GM08714 (cell line): Measurements from ENCODE around the gene TRAM2.

Experiments used
- H3K4me3 ChIP-seq: fragments of 200-500 bp; sonication (Bioruptor generic); 2 replicates; pipeline ENCODE4 v1.5.1; 2014; ENCODE audit warnings: mild to moderate bottlenecking, low read length, inconsistent platforms
- ZNF274 ChIP-seq: IDR thresholded peaks from 2 replicates; pipeline ENCODE4 v1.6.1; 2012; ENCODE audit warnings: mild to moderate bottlenecking, low read depth, low read length

The TRAM2 gene

DNA sequence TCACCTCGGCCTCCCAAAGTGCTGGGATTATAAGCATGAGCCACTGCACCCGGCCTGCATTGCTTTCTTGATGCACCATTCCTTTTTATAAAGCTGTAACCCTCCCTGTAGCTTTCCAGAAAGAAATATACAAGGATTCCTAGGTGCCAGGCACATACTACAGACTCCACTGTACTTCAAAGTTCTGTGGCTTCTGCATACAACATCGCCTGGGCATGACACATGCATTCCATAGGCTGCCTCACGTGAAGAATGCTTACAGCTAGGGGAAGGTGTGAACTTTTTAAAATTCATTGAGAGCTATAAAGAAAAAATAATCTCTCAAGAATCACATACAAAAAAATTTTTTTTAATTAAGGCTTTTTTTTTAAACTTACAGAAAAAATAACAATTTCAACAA lies 50.2 kb downstream of the TRAM2 start:
- H3K4me3 ChIP-seq: no peak overlapping the region
- no peak for TF ChIP-seq ZNF274

DNA sequence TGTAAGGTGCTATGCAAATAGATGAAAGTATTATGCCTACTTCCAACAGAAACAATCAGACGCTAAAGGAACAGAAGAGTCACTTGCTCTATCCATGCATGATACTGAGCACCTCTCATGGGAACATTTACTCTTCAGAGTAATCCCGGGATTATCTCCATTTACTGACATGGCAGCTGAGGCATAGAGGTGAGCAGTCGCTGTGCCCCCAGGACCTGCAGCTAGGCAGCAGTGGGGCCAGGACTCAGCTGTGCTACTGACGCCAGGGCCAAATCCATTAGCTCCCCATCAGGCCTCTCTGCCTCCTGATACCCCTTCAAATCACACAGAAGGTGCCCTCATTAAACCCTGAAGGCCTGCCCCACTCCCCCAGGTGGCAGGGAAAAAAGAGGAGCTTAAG lies 51.9 kb downstream of the TRAM2 start:
- no peak overlapping the region for H3K4me3 ChIP-seq
- TF ChIP-seq ZNF274: no peak

DNA sequence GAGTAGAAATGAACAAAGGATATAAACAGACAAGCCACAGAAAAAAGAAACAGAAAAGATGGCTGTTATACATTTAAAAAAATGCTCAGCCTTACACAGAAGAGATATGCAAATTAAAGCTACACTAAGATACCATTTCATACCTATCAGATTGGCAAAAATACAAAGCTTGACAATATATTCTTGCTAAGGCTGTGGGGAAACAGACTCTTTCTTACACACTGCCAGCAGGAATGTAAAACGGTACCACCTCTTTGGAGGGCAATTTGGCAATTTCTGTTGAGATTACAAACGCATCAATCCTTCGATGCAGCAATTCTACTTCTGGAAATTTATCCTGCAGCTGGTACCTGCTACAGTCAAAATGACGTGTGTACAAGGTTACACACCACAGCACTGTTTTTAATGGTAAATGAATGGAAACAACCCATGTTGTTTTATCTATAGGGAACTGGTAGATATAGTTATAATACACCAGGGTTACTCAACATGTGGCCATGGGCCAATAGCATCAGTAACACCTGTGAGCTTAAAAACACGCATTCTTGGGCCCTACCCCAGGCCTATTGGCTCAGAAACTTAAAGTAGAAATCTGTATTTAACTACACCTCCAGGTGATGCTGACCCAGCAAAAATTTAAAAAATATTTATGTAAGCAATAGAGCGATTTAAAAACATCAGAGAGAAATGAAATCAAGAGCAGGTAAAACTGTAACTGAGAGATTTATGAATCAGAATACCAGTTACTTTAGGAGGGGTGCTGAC lies 53.3 kb downstream of the TRAM2 start:
- TF ChIP-seq ZNF274: no peak
- no peak overlapping the region for H3K4me3 ChIP-seq

DNA sequence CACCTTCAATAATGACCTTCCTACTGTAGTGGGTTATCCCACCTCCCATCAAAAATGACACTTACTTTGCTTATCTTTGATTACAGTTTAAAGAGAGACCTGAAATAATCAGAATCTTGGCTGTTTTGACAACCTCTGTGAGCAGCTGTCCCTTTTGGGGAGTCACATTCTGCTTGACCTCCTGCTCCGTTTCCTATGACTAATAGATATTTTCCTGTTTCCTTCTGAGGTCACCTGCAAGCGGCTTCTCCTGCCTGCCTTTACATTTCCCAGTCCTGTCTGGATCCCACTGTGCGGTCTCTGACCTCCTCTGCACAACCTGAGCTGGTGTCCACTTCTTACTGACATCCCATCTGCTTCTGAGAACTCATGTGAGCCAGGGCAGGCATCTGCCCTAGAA lies 54.2 kb downstream of the TRAM2 start:
- H3K4me3 ChIP-seq: no peak overlapping the region
- no peak for TF ChIP-seq ZNF274

DNA sequence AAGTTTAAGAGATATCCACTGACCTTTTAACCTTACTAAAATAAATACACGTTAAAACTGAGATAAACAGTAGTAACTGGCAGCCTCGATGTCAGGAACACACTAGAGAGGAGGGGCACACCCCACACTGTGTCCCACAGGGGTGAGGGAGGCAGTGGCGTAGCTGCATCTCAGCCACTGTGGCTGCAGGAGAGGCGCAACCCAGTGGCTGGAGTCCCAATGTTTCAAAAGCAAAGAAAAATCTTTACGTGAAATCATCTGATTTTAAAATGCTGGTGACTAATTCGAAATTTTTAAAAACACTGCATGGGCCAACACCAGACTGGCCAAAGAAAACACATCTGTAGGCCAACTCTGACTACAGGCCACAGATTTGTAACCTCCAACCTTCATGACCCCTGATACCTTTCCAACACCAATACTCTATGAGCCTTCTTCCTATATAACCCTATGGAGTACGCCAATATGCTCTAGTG lies 54.7 kb downstream of the TRAM2 start:
- TF ChIP-seq ZNF274: no peak
- no peak overlapping the region for H3K4me3 ChIP-seq

DNA sequence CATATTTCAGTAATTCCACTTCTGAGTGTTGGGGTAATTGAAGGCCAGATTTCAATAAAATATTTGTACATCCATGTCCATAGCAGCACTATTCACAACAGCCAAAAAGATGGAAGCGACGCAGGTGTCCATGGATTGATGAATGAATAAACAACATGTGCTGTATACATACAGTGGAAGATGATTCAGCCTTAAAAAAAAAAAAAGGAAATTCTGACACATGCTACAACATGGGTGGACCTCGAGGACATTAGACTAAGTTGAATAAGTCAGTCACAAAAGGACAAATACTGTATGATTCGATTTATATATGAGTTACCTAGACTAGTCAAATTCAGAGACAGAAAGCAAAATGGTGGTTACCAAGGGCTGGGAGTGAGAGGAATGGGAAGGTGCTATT lies 57.2 kb downstream of the TRAM2 start:
- no peak for TF ChIP-seq ZNF274
- no peak overlapping the region for H3K4me3 ChIP-seq

DNA sequence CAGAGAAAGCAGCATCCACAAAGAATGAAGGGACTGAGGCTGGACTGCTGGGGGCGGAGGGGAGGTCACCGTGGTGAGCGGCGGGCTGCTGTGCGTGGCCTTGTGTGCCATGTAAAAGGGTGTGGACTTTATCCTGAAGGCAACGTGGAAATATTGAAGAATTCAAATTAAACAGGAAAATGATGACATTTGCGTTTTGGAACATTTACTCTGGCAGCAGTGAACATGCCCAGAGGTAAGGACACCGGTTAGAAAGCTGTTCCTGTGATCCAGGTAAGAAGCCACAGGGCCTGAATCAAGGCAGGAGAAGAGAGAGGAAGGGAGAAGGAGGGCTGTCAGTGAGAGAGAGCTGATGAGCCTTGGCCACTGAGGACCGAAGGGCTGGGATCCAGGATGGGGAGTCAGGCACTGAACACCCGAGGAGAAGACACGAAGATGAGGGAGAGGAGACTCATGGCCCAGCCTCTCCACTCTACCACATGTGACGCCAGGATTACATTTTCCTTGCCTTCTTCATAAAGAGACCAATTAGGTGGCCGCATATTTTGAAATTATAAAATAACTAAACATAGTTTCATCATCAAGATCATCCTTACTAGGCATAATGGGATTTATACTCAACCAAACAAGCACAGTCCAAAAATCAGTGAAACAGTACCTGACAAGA lies 58.4 kb downstream of the TRAM2 start:
- no peak for TF ChIP-seq ZNF274
- no peak overlapping the region for H3K4me3 ChIP-seq

DNA sequence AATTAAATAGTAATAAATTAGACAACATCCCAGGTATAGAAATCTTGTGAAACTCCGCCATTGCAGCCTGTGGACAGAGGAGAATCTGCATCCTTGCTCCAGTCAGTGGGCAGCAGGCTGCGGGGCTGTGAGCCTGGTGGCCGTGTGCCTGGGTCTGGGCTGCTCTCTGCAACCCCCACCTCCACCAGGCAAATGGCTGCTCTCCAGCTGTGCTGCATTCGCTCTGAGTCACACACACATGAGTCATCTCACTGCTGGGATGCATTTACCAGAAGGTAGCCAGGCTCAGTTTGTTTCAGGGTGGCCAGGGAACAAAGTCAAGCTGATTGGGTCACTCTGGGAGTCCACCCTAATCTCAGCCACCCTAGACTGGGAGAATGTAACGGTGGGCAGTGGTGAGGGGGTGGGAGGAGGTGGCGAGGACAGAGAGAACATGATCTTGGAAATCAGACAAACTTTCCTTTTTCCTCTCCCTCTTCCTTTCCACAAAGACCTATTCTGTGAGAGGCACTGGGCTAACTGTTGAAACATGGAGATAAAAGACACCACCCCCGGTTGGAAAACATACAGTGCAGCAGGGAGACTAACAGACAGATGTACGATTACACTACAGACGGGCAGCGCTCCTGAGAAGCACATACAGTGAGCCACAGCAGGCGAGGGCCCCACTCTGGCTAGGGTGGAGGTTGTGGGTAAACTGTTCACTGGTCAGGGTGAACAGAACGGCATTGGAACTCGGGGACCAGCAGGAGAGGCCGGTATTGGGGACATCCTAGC lies 59.2 kb downstream of the TRAM2 start:
- no peak overlapping the region for H3K4me3 ChIP-seq
- TF ChIP-seq ZNF274: no peak

DNA sequence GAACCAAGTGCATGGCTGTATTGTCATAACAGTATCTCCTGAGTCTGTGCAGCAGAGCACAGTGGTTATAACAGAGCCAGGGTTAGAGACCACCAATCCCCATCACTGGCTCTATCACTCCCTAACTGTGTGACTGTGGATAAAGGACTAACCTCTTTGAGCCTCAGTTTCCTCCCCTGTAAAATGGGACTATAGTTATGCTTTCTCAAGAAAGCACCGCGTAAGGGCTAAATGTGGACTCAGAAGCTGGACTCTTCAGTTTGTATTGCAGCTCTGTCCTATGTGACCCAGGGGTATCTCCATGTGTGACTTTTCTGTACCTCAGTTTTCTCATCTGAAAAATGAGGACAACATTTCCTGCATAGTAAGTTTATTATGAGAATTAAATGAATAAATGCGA lies 59.9 kb downstream of the TRAM2 start:
- H3K4me3 ChIP-seq: no peak overlapping the region
- TF ChIP-seq ZNF274: no peak

DNA sequence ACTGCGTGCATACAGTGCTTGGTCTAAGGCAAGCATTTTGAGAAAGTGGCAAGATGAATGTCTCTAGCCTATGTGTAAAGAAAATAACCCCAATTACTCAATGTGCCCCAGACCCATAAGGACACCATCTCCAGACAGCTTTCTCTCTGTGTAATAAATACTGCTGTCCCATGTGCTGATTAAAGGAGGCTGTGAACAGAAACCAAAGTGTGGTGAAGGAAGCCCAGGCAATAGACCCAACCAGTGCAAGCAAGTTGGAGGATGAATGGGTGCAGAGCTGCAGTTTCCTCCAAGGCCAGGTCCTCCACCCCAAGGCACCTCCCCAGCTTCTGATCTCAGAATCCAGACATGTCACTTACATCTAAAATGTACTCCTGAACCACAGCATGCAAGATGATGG lies 60.6 kb downstream of the TRAM2 start:
- no peak for TF ChIP-seq ZNF274
- no peak overlapping the region for H3K4me3 ChIP-seq

DNA sequence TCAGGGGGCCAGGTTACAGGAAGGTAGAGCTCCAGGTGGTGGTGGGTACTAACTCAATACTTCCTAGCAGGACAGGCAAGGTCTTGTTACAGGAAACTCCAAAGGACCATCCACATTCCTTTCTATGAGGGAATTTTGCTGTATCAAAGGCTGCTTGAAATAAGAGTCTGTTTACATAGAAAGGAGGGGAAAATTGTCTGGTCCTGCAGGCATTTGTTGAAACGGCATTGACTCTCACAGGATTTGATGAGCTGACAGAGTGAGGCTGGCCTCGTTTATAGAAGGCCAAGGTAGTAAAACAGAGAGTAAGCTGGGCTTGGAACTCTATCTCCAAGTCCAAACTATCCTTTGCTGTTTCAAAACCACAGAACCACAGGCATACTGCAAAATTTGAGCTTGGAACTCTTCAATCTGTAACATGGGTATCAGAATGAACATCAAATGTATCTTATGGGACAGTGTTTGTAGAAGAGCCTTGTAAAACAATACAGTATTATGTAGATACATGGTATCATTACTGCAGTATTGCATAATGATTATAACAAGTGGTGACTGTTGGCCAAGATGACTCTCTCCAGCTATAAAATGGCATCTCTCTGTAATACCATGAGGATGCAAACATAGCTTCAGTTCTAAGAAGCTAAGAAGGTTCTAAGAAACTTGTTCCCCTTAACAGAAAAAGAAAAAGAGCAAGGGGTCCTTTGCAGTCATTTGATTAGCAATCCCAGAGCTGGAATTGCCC lies 61.5 kb downstream of the TRAM2 start:
- no peak for TF ChIP-seq ZNF274
- H3K4me3 ChIP-seq: no peak overlapping the region

DNA sequence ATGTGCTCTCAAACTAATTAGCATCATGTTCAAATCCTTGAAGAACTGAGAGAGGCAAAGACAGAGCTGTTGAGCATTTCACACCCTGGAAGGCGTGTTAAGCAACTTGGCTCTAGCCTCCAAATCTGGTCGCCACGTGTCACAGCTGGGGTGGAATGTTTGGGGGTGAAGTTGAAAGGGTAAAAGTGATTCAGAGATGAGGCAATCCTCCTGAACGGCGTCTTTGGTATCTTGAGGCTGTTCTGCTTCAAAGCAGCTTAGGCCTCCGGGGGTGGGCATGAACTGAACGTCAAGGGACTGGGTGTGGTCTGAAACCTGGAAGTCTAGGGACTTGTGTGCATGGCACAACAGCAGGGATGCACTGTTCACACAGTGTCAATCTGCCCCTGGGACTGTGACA lies 62.3 kb downstream of the TRAM2 start:
- TF ChIP-seq ZNF274: no peak
- no peak overlapping the region for H3K4me3 ChIP-seq

DNA sequence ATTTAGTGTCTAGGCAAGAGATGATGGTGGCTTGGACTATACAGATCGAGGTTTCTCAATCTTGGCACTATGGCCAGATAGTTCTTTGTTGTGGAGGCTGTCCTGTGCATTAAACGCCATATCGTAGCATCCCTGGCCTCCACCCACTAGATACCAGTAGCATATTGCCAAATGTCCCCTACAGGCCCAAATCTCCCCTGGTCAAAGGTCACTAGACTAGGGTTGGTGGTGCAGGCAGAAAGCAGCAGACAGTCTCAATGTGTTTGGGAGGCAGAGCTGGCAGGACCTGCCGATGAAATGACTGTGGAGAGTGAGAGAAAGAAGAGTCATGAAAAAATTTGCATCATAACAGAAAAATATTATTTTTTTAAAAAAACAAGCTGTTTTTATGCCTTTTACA lies 63.0 kb downstream of the TRAM2 start:
- TF ChIP-seq ZNF274: no peak

DNA sequence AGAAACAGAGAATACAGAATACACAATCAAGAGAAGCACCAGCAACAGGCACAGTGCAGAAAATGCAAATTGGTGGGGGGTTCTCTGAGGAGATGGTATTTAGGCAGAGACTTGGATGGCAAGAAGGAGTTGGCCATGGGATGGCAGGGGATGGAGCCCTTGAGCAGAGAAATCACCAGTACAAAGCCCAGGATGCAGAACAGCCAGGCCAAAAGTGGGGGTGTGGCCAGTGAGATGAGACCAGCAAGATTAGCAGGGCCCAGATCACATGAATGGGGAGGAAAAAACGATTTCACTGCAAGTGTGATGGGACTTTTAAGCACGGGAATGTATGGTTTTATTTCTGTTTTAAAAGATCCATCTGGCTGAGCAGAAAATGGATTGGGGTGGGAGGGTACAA lies 63.4 kb downstream of the TRAM2 start:
- H3K4me3 ChIP-seq: no peak overlapping the region
- no peak for TF ChIP-seq ZNF274

More for the DNA sequence above, 63.0 kb downstream of the TRAM2 start:
- H3K4me3 ChIP-seq: no peak overlapping the region
